ENCODE results near the gene ALG14.
"Not testable (repeated sequence)": the region's sequence is repeated elsewhere in the genome, so short reads cannot be mapped to it uniquely, and the experiment has no call there.

Gene ALG14

GRCh38 chr1:95072532-95073419, at the start of gene ALG14:
TSS of gene ALG14 (minus strand) at chr1:95072951. CDS start at chr1:95072898, 53 bp downstream.
- peak; percentile 80 for DNase-seq (ENCODE audit: low read depth, low spot score)

GRCh38 chr1:95122151-95122697, 49.5 kb upstream of the ALG14 start:
- DNase-seq (ENCODE audit: low read depth, low spot score): no peak

- no peak for DNase-seq (ENCODE audit: low read depth, low spot score)
These were observed 46.5 kb upstream of the ALG14 start for GRCh38 chr1:95119273-95119672.

- no peak for DNase-seq (ENCODE audit: low read depth, low spot score)
These were observed 46.0 kb upstream of the ALG14 start for GRCh38 chr1:95118710-95119109.

- DNase-seq (ENCODE audit: low read depth, low spot score): no peak
These were observed 45.3 kb upstream of the ALG14 start for GRCh38 chr1:95118067-95118499.

- DNase-seq (ENCODE audit: low read depth, low spot score): peak; percentile 12
These were observed 44.7 kb upstream of the ALG14 start, which contains the start of gene TLCD4 for GRCh38 chr1:95117207-95118066. TSS of gene TLCD4 (plus strand) at chr1:95117355. CDS start at chr1:95143902, 26,547 bp downstream.

- peak; percentile 47 for DNase-seq (ENCODE audit: low read depth, low spot score)
These were observed 43.9 kb upstream of the ALG14 start for GRCh38 chr1:95116580-95117206.

- no peak for DNase-seq (ENCODE audit: low read depth, low spot score)
These were observed 43.0 kb upstream of the ALG14 start for GRCh38 chr1:95115708-95116137.

GRCh38 chr1:95113684-95114083, 40.9 kb upstream of the ALG14 start:
- DNase-seq (ENCODE audit: low read depth, low spot score): no peak

- DNase-seq (ENCODE audit: low read depth, low spot score): no peak
These were observed 38.3 kb upstream of the ALG14 start for GRCh38 chr1:95111014-95111413.

GRCh38 chr1:95108792-95109191, 36.0 kb upstream of the ALG14 start:
- no peak for DNase-seq (ENCODE audit: low read depth, low spot score)

GRCh38 chr1:95098196-95098595, 25.4 kb upstream of the ALG14 start:
- no peak for DNase-seq (ENCODE audit: low read depth, low spot score)

GRCh38 chr1:95097426-95097825, 24.7 kb upstream of the ALG14 start:
- no peak for DNase-seq (ENCODE audit: low read depth, low spot score)

GRCh38 chr1:95096218-95096841, 23.6 kb upstream of the ALG14 start:
- DNase-seq (ENCODE audit: low read depth, low spot score): no peak

GRCh38 chr1:95095833-95096217, 23.1 kb upstream of the ALG14 start:
- no peak for DNase-seq (ENCODE audit: low read depth, low spot score)

- no peak for DNase-seq (ENCODE audit: low read depth, low spot score)
These were observed 22.2 kb upstream of the ALG14 start for GRCh38 chr1:95094923-95095322.

- DNase-seq (ENCODE audit: low read depth, low spot score): no peak
These were observed 20.5 kb upstream of the ALG14 start for GRCh38 chr1:95093296-95093695.

GRCh38 chr1:95092891-95093290, 20.1 kb upstream of the ALG14 start:
- DNase-seq (ENCODE audit: low read depth, low spot score): not testable (repeated sequence)

- DNase-seq (ENCODE audit: low read depth, low spot score): not testable (repeated sequence)
These were observed 18.5 kb upstream of the ALG14 start for GRCh38 chr1:95091290-95091689.

- DNase-seq (ENCODE audit: low read depth, low spot score): no peak
These were observed 17.0 kb upstream of the ALG14 start for GRCh38 chr1:95089650-95090287.

- DNase-seq (ENCODE audit: low read depth, low spot score): no peak
These were observed 15.6 kb upstream of the ALG14 start for GRCh38 chr1:95088303-95088702.
